Natural killer cell (primary cell): ENCODE data around the gene CDH19. TPM values are rescaled to one million over a fixed set of nuclear protein-coding genes. Genes with fewer than 3 reads are reported as not detected.

Source experiments
- ATAC-seq, 3 donors: fragments of 150-1000 bp in 2 of 3; fragments of 200-7000 bp in 1 of 3; cut with Tn5 transposase; 1 replicate in 1 of 3; 2 replicates in 2 of 3; pipeline ENCODE4 v1.10.0; 2021; ENCODE audit warnings: mild to moderate bottlenecking in 2 of 3, moderate library complexity in 2 of 3
- DNase-seq, 2 donors: peaks; one replicate each; pipeline versions ENCODE4 v3.0.0 to v3.0.0-alpha.2; 2013 to 2021; ENCODE audit warnings: mixed read lengths in 1 of 2
- H3K27ac ChIP-seq: one replicate; pipeline ENCODE4 v1.5.1; 2013; ENCODE audit warnings: mild to moderate bottlenecking, low read length
- H3K27me3 ChIP-seq: one replicate; pipeline ENCODE4 v1.6.1; 2013; ENCODE audit warnings: low read length; ENCODE audit not compliant: control insufficient read depth, insufficient read depth
- H3K36me3 ChIP-seq: one replicate; pipeline ENCODE4 v1.6.1; 2013; ENCODE audit warnings: low read length; ENCODE audit not compliant: control insufficient read depth, insufficient read depth
- H3K4me1 ChIP-seq: one replicate; pipeline ENCODE4 v1.6.1; 2013; ENCODE audit warnings: low read length; ENCODE audit not compliant: control insufficient read depth, insufficient read depth
- H3K4me3 ChIP-seq: one replicate; pipeline ENCODE4 v1.5.1; 2013; ENCODE audit warnings: low read length
- H3K9me3 ChIP-seq: one replicate; pipeline ENCODE4 v1.6.1; 2013; ENCODE audit warnings: low read length; ENCODE audit not compliant: control insufficient read depth, insufficient read depth
- H3K27ac Mint-ChIP-seq, 2 donors: one replicate each; pipeline ENCODE4 v1.8.0; 2022; ENCODE audit warnings: mild to moderate bottlenecking in 2 of 2, mixed read lengths in 2 of 2, moderate library complexity in 1 of 2
- H3K27me3 Mint-ChIP-seq, 2 donors: one replicate each; pipeline ENCODE4 v1.8.0; 2022; ENCODE audit warnings: low read depth in 2 of 2, mixed read lengths in 2 of 2
- H3K36me3 Mint-ChIP-seq: one replicate; pipeline ENCODE4 v1.8.0; 2022; ENCODE audit warnings: mixed read lengths
- H3K4me1 Mint-ChIP-seq, 2 donors: one replicate each; pipeline ENCODE4 v1.8.0; 2022; ENCODE audit warnings: mixed read lengths in 2 of 2
- H3K4me3 Mint-ChIP-seq: one replicate; pipeline ENCODE4 v1.8.0; 2022; ENCODE audit warnings: mild to moderate bottlenecking, moderate library complexity, mixed read lengths
- H3K9me3 Mint-ChIP-seq, 2 donors: one replicate each; pipeline ENCODE4 v1.8.0; 2022; ENCODE audit warnings: mixed read lengths in 2 of 2
- CTCF ChIP-seq: fragments of 200-600 bp; IDR thresholded peaks from one replicate; pipeline ENCODE4 v1.8.0; 2022; ENCODE audit warnings: antibody characterized with exemption
- WGBS: methylation state at CpG from one replicate; pipeline ENCODE4 v1.1.7; 2013; ENCODE audit warnings: missing lambda C conversion rate; ENCODE audit not compliant: insufficient coverage; 5-methylcytosine and 5-hydroxymethylcytosine counted together
- intact Hi-C: fragments of 100-400 bp; cut with micrococcal nuclease; formaldehyde crosslinking; loops from one replicate; pipeline ENCODE4 v1.14.2; 2022
- total RNA-seq, 4 donors: library from RNA; stranded (reverse); fragments of 120-200 nt in 1 of 4; gene quantifications; one replicate each; pipeline versions ENCODE4 v1.2.3 to v1.2.4, GENCODE V29; 2013 to 2022

CDH19 gene
- total RNA-seq, 3 donors from 2014 or later (not counting 1 experiment from before 2014, with no cell fraction given), result not detected

GRCh38 chr18:66621816-66622576 lies 18.1 kb upstream of the CDH19 start:
- no peaks in the 10 kb centered on the region for H3K4me1 Mint-ChIP-seq
- Histone ChIP-seq H3K4me3 (no peak overlapping the region), H3K4me1 (no peaks in the 10 kb centered on the region), H3K36me3 (no peaks in the 10 kb centered on the region), H3K9me3 (no peaks in the 10 kb centered on the region), H3K27ac (no peak overlapping the region), H3K27me3 (no peaks in the 10 kb centered on the region)
- no peak overlapping the region for H3K4me3 Mint-ChIP-seq
- DNase-seq (no peak), ATAC-seq (no peak)
- H3K36me3 Mint-ChIP-seq, result peaks cover 2% of the 10 kb centered on the region
- no peak overlapping the region for H3K27ac Mint-ChIP-seq
- H3K27me3 Mint-ChIP-seq, result no peaks in the 10 kb centered on the region
- WGBS, result 93% methylated on average over 9 of the region's 12 CpGs
- TF ChIP-seq CTCF, result no peak
- intact Hi-C loops, result no loop called here
- peaks cover 18 to 22% of the 10 kb centered on the region in 2 donors for H3K9me3 Mint-ChIP-seq

GRCh38 chr18:66616523-66616983 lies 12.7 kb upstream of the CDH19 start:
- Histone ChIP-seq H3K4me1 (no peaks in the 10 kb centered on the region), H3K9me3 (no peaks in the 10 kb centered on the region), H3K4me3 (no peak overlapping the region), H3K27ac (no peak overlapping the region), H3K36me3 (no peaks in the 10 kb centered on the region), H3K27me3 (no peaks in the 10 kb centered on the region)
- ATAC-seq (no peak), DNase-seq (no peak)
- Mint-ChIP-seq H3K4me1 (no peaks in the 10 kb centered on the region), H3K4me3 (no peak overlapping the region), H3K27me3 (no peaks in the 10 kb centered on the region), H3K36me3 (peaks cover 5% of the 10 kb centered on the region), H3K9me3 (peaks cover 3 to 6% of the 10 kb centered on the region in 2 donors), H3K27ac (no peak overlapping the region)
- no peak for TF ChIP-seq CTCF
- WGBS, result 84% methylated on average over 4 of the region's 4 CpGs
- intact Hi-C loops, result no loop called here

- H3K36me3 Mint-ChIP-seq, result peaks cover 5% of the 10 kb centered on the region
- intact Hi-C loops, result no loop called here
- no peaks in the 10 kb centered on the region for H3K4me1 ChIP-seq
- no peaks in the 10 kb centered on the region for H3K27me3 ChIP-seq
- peaks cover 5 to 9% of the 10 kb centered on the region in 2 donors for H3K9me3 Mint-ChIP-seq
- no peak overlapping the region for H3K4me3 ChIP-seq
- no peaks in the 10 kb centered on the region for H3K27me3 Mint-ChIP-seq
- no peaks in the 10 kb centered on the region for H3K36me3 ChIP-seq
- H3K9me3 ChIP-seq, result no peaks in the 10 kb centered on the region
- DNase-seq, result no peak
- H3K27ac Mint-ChIP-seq, result no peak overlapping the region
- H3K4me1 Mint-ChIP-seq, result no peaks in the 10 kb centered on the region
- H3K4me3 Mint-ChIP-seq, result no peak overlapping the region
- no peak overlapping the region for H3K27ac ChIP-seq
- no peak for TF ChIP-seq CTCF
- ATAC-seq, result no peak
Observed at GRCh38 chr18:66615176-66615575, 11.3 kb upstream of the CDH19 start.

GRCh38 chr18:66607632-66608031 lies 3.7 kb upstream of the CDH19 start:
- Mint-ChIP-seq H3K27me3 (no peaks in the 10 kb centered on the region), H3K27ac (no peak overlapping the region), H3K4me3 (no peak overlapping the region), H3K9me3 (peaks cover 3 to 7% of the 10 kb centered on the region in 2 donors), H3K36me3 (no peaks in the 10 kb centered on the region), H3K4me1 (no peaks in the 10 kb centered on the region)
- Histone ChIP-seq H3K36me3 (no peaks in the 10 kb centered on the region), H3K9me3 (no peaks in the 10 kb centered on the region), H3K4me3 (no peak overlapping the region), H3K4me1 (no peaks in the 10 kb centered on the region), H3K27ac (no peak overlapping the region), H3K27me3 (no peaks in the 10 kb centered on the region)
- no peak for TF ChIP-seq CTCF
- no peak for ATAC-seq
- intact Hi-C loops, result no loop called here
- WGBS, result 96% methylated on average over 5 of the region's 6 CpGs
- DNase-seq, result no peak
